HAP-1 (cell line): ENCODE results near the gene ASRGL1.
A peak's percentile ranks its signal among the peaks of the same experiment; 100 is the strongest.
"Not testable (repeated sequence)": the region's sequence is repeated elsewhere in the genome, so short reads cannot be mapped to it uniquely, and the experiment has no call there.

Experiments used
- DNase-seq, 2 experiments: peaks; one replicate each; pipeline ENCODE4 v3.0.0-alpha.2; 2016 to 2020; ENCODE audit warnings: low spot score in 2 of 2
- H3K27me3 ChIP-seq: fragments of 250-450 bp; sonication (Bioruptor Pico); 2 replicates; pipeline ENCODE4 v1.5.1; 2020; ENCODE audit warnings: low read depth, mild to moderate bottlenecking, moderate library complexity
- H3K36me3 ChIP-seq: fragments of 250-450 bp; sonication (Bioruptor Pico); replicated peaks from 2 replicates; pipeline ENCODE4 v1.5.1; 2020; ENCODE audit warnings: mild to moderate bottlenecking
- H3K4me1 ChIP-seq: fragments of 250-450 bp; sonication (Bioruptor Pico); 2 replicates; pipeline ENCODE4 v1.5.1; 2020; ENCODE audit warnings: mild to moderate bottlenecking
- H3K4me3 ChIP-seq: fragments of 250-450 bp; sonication (Bioruptor Pico); 2 replicates; pipeline ENCODE4 v1.5.1; 2020; ENCODE audit warnings: mild to moderate bottlenecking, moderate library complexity
- H3K9me3 ChIP-seq: fragments of 250-450 bp; sonication (Bioruptor Pico); 2 replicates; pipeline ENCODE4 v1.5.1; 2020; ENCODE audit warnings: mild to moderate bottlenecking, moderate library complexity
- in situ Hi-C: fragments of 300-500 bp; cut with MboI; formaldehyde crosslinking; loops from 3 replicates; pipeline ENCODE4 v1.14.3; 2020; ENCODE audit warnings: low sequenced_read_pairs, inconsistent platforms, mixed read lengths

Gene ASRGL1

GRCh38 chr11:62333768-62334167 is 3.5 kb upstream of the ASRGL1 start:
- in situ Hi-C loops, result no loop called here

GRCh38 chr11:62336949-62337302 is 322 bp upstream of the ASRGL1 start:
- DNase-seq, result not testable (repeated sequence)

More at GRCh38 chr11:62333768-62334167, 3.5 kb upstream of the ASRGL1 start:
- no peaks in the 10 kb centered on the region for H3K27me3 ChIP-seq
- H3K9me3 ChIP-seq, result no peaks in the 10 kb centered on the region
- peaks cover 5% of the 10 kb centered on the region; the same call in 1 of the 2 replicates for H3K4me1 ChIP-seq
- H3K36me3 ChIP-seq, result no peaks in the 10 kb centered on the region
- DNase-seq, result no peak
- no peak overlapping the region for H3K4me3 ChIP-seq

DNA sequence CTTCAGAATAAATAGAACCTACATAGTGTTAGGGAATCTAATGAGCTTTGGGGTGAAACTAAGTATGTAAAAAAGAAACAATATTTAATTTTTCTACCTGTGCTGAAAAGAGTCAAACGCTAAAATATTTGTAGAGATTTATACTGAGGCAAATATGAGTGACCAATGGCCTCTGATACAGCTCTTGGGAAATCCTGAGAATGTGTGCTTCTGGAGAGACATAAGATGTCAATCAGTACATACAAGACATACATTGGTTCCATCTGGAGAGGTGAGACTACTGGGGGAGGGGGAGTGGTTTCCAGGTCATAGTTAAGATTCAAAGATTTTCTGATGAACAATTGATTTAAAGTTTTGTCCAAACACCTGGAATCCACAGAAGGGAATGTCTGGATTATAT is 970 bp downstream of the ASRGL1 start:
- peak in 1 of 2 experiments; percentile 15 for DNase-seq
- Histone ChIP-seq H3K36me3 (peaks cover 7% of the 10 kb centered on the region), H3K4me3 (peak overlapping the region; percentile 66), H3K9me3 (no peaks in the 10 kb centered on the region), H3K27me3 (no peaks in the 10 kb centered on the region), H3K4me1 (peaks cover 25% of the 10 kb centered on the region)
- in situ Hi-C loops, result no loop called here

More at GRCh38 chr11:62336949-62337302, 322 bp upstream of the ASRGL1 start:
- H3K4me1 ChIP-seq, result peaks cover 25% of the 10 kb centered on the region
- H3K27me3 ChIP-seq, H3K9me3 ChIP-seq, H3K36me3 ChIP-seq, in situ Hi-C loops: not testable (repeated sequence)
- peak overlapping the region; percentile 66 for H3K4me3 ChIP-seq

DNA sequence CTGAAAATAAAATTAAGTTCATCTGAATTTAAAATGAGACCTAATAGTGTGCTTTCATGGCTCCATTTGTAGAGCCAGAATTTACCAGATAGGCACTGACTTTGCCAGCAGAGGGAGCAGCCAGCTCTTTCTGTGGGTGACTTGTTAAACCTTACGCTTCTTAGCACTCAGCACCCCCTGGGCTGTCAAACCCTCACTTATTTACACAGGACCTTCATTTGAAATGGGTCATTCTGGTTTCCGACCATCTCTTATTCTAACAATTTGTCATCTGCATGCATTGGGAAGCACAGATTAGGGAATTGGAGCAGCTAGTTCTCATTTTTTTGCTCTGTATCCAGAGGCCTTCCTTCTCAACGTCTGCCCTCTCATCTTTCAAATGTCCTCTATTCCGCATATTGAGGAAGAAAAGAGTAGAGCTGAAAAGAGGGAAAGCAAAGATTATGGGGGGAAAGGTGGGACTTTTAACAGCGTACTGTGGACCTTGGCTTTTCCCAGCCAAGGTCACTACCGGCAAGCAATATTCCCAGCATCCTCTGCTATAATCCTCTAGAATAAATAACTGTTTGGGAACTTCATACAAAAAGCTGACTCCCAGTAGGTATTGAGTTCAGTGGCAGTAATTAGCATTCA is 3.1 kb downstream of the ASRGL1 start:
- H3K9me3 ChIP-seq, result no peaks in the 10 kb centered on the region
- peaks cover 25% of the 10 kb centered on the region for H3K4me1 ChIP-seq
- in situ Hi-C loops, result no loop called here
- no peak overlapping the region; the same call in 1 of the 2 replicates for H3K4me3 ChIP-seq
- DNase-seq, result peak; percentile 71 to 83
- H3K27me3 ChIP-seq, result no peaks in the 10 kb centered on the region
- peaks cover 16% of the 10 kb centered on the region for H3K36me3 ChIP-seq

DNA sequence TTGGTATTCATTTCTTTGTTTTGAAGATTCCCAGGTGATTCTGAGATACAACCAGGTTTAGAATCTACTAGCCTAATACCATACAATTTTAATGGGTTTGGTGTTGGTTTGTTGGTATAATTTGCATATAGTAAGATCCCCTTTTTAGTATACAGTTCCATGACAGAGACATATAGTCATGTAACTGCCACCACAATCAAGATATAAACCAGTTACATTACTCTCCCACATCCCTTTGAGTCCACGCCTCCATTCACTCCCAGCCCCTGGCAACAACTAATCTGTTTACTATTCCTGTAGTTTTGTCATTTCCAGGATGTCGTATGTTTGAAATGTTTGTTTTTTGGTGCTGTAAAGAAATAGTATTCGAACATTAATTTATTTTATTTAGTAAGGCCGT is 4.3 kb downstream of the ASRGL1 start:
- in situ Hi-C loops, result no loop called here
- no peak for DNase-seq
- Histone ChIP-seq H3K9me3 (no peaks in the 10 kb centered on the region), H3K4me3 (no peak overlapping the region), H3K27me3 (no peaks in the 10 kb centered on the region), H3K36me3 (peaks cover 24% of the 10 kb centered on the region), H3K4me1 (peaks cover 25% of the 10 kb centered on the region)

- H3K36me3 ChIP-seq, result peaks cover 24% of the 10 kb centered on the region
- H3K9me3 ChIP-seq, H3K4me3 ChIP-seq, H3K27me3 ChIP-seq, DNase-seq, in situ Hi-C loops: not testable (repeated sequence)
- H3K4me1 ChIP-seq, result peaks cover 20% of the 10 kb centered on the region
These were observed 6.5 kb downstream of the ASRGL1 start for GRCh38 chr11:62343646-62344190.

DNA sequence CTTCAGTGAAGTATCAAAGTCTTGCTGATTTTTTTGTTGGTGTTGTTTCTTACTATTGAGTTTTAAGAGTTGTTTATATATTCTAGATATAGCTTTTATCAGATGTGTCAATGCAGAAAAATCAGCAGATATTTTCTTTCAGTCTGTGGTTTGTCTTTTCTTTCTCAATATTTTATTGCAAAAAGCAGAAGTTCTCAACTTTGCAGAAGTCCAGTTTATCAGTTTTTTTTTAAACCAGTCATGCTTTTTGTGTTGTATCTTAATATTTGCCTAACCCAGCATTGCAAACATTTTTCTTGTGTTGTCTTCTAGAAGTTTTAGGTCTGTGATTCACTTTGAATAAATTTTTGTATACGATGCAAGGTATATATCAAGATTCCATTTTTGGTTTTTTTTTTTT is 7.0 kb downstream of the ASRGL1 start:
- DNase-seq, result no peak
- Histone ChIP-seq H3K9me3 (no peaks in the 10 kb centered on the region), H3K4me3 (no peak overlapping the region), H3K27me3 (no peaks in the 10 kb centered on the region), H3K36me3 (peaks cover 24% of the 10 kb centered on the region), H3K4me1 (peaks cover 21% of the 10 kb centered on the region)
- in situ Hi-C loops, result no loop called here

DNA sequence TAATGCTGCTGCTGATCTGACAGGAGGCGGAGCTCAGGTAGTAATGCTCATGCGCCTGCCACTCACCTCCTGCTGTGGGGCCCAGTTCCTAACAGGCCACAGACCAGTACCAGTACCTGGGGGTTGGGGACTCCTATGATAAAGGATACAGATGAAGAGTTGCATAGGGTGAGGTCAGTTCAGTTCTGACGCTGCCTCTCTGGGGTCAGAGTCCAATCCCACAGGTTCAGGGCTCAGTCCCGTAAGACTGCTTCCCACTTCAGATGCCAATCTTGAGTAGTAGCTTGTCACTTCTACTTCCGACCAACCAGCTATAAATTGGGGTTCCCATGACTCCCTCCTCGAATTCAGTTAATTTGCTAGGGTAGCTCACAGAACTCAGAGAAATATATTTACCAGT is 8.6 kb downstream of the ASRGL1 start:
- in situ Hi-C loops, result no loop called here

DNA sequence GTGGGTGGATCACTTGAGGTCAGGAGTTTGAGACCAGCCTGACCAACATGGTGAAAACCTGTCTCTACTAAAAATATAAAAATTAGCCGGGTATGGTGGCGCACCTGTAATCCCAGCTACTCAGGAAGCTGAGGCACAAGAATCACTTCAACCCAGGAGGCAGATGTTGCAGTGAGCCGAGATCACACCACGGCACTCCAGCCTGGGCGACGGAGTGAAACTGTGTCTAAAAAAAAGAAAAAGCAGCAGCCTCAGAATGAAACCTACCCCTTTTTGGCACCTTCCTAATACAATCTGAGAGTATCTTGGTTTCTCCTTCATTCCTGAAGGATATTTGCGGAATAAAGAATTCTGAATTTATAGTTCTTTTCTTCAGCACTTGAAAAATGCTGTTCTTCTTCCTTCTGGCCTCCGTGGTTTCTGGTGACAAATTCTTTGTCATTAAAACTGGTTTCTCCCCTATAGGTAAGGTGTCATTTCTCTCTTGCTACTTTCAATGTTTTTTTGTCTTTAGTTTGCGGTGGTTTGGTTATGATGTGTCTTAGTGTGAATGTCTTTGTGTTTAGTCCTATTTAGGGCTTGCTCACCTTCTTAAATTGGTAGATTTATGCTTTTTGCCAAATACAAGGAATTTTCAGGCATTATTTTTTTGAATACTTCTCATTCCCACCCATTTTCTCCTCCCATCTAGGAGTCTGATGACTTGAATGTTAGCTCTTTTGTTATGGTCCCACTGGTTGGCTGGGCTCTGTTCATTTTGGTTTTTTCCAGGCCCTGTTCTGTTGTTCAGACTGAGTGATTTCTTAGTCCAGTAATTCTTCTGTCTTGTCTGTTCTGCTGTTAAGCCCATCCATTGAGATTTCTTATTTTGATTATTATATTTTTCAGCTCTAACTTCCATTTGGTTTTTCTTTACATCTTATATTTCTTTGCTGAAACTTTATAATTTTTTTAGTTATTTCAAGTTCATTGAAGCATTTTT is 15.4 kb downstream of the ASRGL1 start:
- H3K9me3 ChIP-seq, result no peaks in the 10 kb centered on the region
- in situ Hi-C loops, result no loop called here
- DNase-seq, result no peak
- H3K27me3 ChIP-seq, result no peaks in the 10 kb centered on the region
- H3K36me3 ChIP-seq, result peaks cover 15% of the 10 kb centered on the region
- H3K4me3 ChIP-seq, result no peak overlapping the region
- H3K4me1 ChIP-seq, result peaks cover 19% of the 10 kb centered on the region

More for the DNA sequence above, 8.6 kb downstream of the ASRGL1 start:
- Histone ChIP-seq H3K4me3 (no peak overlapping the region), H3K9me3 (no peaks in the 10 kb centered on the region), H3K27me3 (no peaks in the 10 kb centered on the region), H3K4me1 (peaks cover 12% of the 10 kb centered on the region), H3K36me3 (peaks cover 24% of the 10 kb centered on the region)
- no peak for DNase-seq

DNA sequence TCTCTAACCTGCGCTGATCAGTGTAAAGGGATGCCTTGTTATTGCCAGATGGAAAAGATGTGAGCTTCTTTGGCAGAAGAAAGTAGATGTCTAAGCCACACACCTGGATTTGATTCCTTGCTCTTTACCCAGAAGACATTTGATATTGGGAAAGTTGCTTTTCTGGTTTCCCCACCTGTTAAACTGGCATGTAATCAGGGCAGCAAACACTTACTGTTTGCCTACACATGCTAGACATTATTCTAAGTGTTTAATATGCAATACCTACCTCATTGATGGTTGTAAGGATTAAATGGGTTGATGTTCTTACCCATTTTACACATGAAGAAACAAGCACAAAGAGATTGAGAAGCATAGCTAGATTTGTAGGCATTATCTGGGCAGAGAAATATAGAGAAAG is 16.6 kb downstream of the ASRGL1 start:
- H3K4me1 ChIP-seq, result peaks cover 19% of the 10 kb centered on the region
- H3K4me3 ChIP-seq, result no peak overlapping the region
- in situ Hi-C loops, result no loop called here
- no peaks in the 10 kb centered on the region for H3K9me3 ChIP-seq
- DNase-seq, result no peak
- H3K36me3 ChIP-seq, result peaks cover 27% of the 10 kb centered on the region
- no peaks in the 10 kb centered on the region for H3K27me3 ChIP-seq

GRCh38 chr11:62358273-62358672 is 21.0 kb downstream of the ASRGL1 start:
- H3K36me3 ChIP-seq, result peaks cover 38% of the 10 kb centered on the region
- H3K4me3 ChIP-seq, result no peak overlapping the region
- DNase-seq, result no peak
- H3K4me1 ChIP-seq, result peaks cover 13% of the 10 kb centered on the region
- H3K27me3 ChIP-seq, result no peaks in the 10 kb centered on the region
- in situ Hi-C loops, result no loop called here
- H3K9me3 ChIP-seq, result no peaks in the 10 kb centered on the region

GRCh38 chr11:62359475-62359874 is 22.2 kb downstream of the ASRGL1 start:
- Histone ChIP-seq H3K9me3 (no peaks in the 10 kb centered on the region), H3K36me3 (peaks cover 28% of the 10 kb centered on the region), H3K4me3 (no peak overlapping the region), H3K27me3 (no peaks in the 10 kb centered on the region), H3K4me1 (peaks cover 13% of the 10 kb centered on the region)
- no peak for DNase-seq
- in situ Hi-C loops, result no loop called here

- no peak overlapping the region for H3K4me3 ChIP-seq
- no peaks in the 10 kb centered on the region for H3K9me3 ChIP-seq
- H3K36me3 ChIP-seq, result peaks cover 27% of the 10 kb centered on the region
- no peaks in the 10 kb centered on the region for H3K27me3 ChIP-seq
- DNase-seq, result no peak
- in situ Hi-C loops, result no loop called here
- peaks cover 7% of the 10 kb centered on the region for H3K4me1 ChIP-seq
These were observed 23.4 kb downstream of the ASRGL1 start for GRCh38 chr11:62360685-62361084.
